Rectal smooth muscle tissue (tissue), 1 donor: ENCODE results near the gene OR5H6.

Experiments
- H3K27ac ChIP-seq: one replicate; pipeline ENCODE4 v1.7.0; 2013; ENCODE audit warnings: low read depth, low read length, inconsistent platforms
- H3K27me3 ChIP-seq: one replicate; pipeline ENCODE4 v1.7.0; 2013; ENCODE audit warnings: low read length; ENCODE audit not compliant: control insufficient read depth, insufficient read depth
- H3K36me3 ChIP-seq: one replicate; pipeline ENCODE4 v1.7.0; 2013; ENCODE audit warnings: low read length; ENCODE audit not compliant: control insufficient read depth, insufficient read depth
- H3K4me1 ChIP-seq: one replicate; pipeline ENCODE4 v1.7.0; 2013; ENCODE audit warnings: low read length; ENCODE audit not compliant: control insufficient read depth, insufficient read depth
- H3K4me3 ChIP-seq: one replicate; pipeline ENCODE4 v1.7.0; 2013; ENCODE audit warnings: low read length
- H3K9ac ChIP-seq: one replicate; pipeline ENCODE4 v1.7.0; 2013; ENCODE audit warnings: low read length

OR5H6 gene

GRCh38 chr3:98272126-98272525 lies 8.1 kb downstream of the OR5H6 start:
- Histone ChIP-seq H3K27ac (no peak overlapping the region), H3K36me3 (no peaks in the 10 kb centered on the region), H3K4me3 (no peak overlapping the region), H3K9ac (no peak overlapping the region), H3K4me1 (no peaks in the 10 kb centered on the region), H3K27me3 (no peaks in the 10 kb centered on the region)

GRCh38 chr3:98274914-98275313 lies 10.9 kb downstream of the OR5H6 start:
- Histone ChIP-seq H3K27me3 (no peaks in the 10 kb centered on the region), H3K36me3 (no peaks in the 10 kb centered on the region), H3K4me3 (no peak overlapping the region), H3K9ac (no peak overlapping the region), H3K4me1 (no peaks in the 10 kb centered on the region), H3K27ac (no peak overlapping the region)

- Histone ChIP-seq H3K4me1 (no peaks in the 10 kb centered on the region), H3K27ac (no peak within 1 kb of the TSS), H3K36me3 (no peaks in the 10 kb centered on the region), H3K27me3 (no peaks in the 10 kb centered on the region), H3K4me3 (no peak within 1 kb of the TSS), H3K9ac (no peak within 1 kb of the TSS)
Observed at GRCh38 chr3:98282205-98282604, 18.2 kb downstream of the OR5H6 start, which contains the start of gene OR5H2. Gene OR5H2, plus strand, starts transcription at chr3:98282505. Its CDS starts 398 bp downstream, at chr3:98282903.

GRCh38 chr3:98290916-98291315 lies 26.9 kb downstream of the OR5H6 start:
- no peak overlapping the region for H3K27ac ChIP-seq
- H3K27me3 ChIP-seq = no peaks in the 10 kb centered on the region
- no peak overlapping the region for H3K4me3 ChIP-seq
- H3K9ac ChIP-seq = no peak overlapping the region
- no peaks in the 10 kb centered on the region for H3K36me3 ChIP-seq
- H3K4me1 ChIP-seq = no peaks in the 10 kb centered on the region

- no peak overlapping the region for H3K4me3 ChIP-seq
- no peaks in the 10 kb centered on the region for H3K27me3 ChIP-seq
- no peaks in the 10 kb centered on the region for H3K36me3 ChIP-seq
- H3K27ac ChIP-seq = no peak overlapping the region
- no peak overlapping the region for H3K9ac ChIP-seq
- H3K4me1 ChIP-seq = no peaks in the 10 kb centered on the region
Observed at GRCh38 chr3:98291332-98291957, 27.4 kb downstream of the OR5H6 start.
